ENCODE measurements around the gene KLHL36.

DNA sequence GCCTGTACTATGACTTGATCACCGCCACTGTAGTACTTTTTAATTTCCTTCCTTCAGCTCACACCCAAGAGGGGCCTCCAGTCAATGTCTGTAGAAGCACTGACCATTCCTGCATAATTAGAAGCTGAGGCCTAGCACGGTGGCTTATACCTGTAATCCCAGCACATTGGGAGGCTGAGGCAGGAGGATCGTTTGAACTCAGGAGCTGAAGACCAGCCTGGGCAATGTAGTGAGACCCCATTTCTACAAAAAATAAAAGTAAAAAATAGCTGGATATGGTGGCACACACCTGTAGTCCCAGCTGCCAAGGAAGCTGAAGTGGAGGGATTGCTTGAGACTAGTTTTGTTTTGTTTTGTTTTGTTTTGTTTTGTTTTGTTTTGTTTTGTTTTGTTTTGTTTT is 5.9 kb downstream of the KLHL36 start:
- TF ChIP-seq, protein P1, sequence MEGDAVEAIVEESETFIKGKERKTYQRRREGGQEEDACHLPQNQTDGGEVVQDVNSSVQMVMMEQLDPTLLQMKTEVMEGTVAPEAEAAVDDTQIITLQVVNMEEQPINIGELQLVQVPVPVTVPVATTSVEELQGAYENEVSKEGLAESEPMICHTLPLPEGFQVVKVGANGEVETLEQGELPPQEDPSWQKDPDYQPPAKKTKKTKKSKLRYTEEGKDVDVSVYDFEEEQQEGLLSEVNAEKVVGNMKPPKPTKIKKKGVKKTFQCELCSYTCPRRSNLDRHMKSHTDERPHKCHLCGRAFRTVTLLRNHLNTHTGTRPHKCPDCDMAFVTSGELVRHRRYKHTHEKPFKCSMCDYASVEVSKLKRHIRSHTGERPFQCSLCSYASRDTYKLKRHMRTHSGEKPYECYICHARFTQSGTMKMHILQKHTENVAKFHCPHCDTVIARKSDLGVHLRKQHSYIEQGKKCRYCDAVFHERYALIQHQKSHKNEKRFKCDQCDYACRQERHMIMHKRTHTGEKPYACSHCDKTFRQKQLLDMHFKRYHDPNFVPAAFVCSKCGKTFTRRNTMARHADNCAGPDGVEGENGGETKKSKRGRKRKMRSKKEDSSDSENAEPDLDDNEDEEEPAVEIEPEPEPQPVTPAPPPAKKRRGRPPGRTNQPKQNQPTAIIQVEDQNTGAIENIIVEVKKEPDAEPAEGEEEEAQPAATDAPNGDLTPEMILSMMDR (conservative IDR thresholded peaks at IDR 0.05; ENCODE audit: low read depth, low read length): no peak
- no peak for TF ChIP-seq EZH2 (IDR thresholded peaks at IDR 0.05; ENCODE audit: borderline replicate concordance, low read depth, low read length, poor library complexity, severe bottlenecking)

Measured in A673 (cell line).